Measurements from ENCODE around the gene FASTKD1. TPM values are rescaled to one million over a fixed set of nuclear protein-coding genes. Genes with fewer than 3 reads are reported as not detected.

The FASTKD1 gene
- total and polyA plus RNA-seq, 10 of the 15 experiments (the other 5 are each of a cell fraction or from before 2014, with no cell fraction given), result 45.6 to 76.1 (median 63.4) TPM

DNA sequence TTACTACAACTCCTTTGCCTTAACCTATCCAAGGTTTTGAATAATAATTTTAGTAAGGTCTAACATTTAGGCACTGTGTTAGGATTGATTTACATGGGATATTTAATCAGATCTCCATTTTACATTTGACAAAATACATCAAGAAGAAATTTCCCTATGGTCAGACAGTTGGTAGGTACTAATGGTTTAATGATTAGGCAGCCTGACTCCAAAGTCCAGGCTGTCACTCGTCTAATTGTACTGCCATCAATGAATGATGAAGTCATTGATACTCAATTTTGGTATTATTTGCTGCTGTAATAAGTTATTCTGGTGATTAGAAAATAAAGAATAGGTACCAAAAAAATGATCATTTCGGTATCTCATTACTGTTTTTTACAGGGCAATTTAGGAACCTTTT lies 80.3 kb downstream of the FASTKD1 start:
- POLR2A ChIA-PET, result no interaction called here
- H3K4me3 ChIP-seq, result no peak overlapping the region
- RAD21 ChIA-PET (ENCODE audit: unreplicated experiment), result no interaction called here
- in situ Hi-C loops (cut with MboI), result no loop called here
- no peak for FAIRE-seq
- CTCF ChIA-PET, result interaction anchor here (1.2 to 2.6 kb wide), 2 partner anchors 12 to 14 kb away, joined by 4 to 7 read pairs; partner anchors contain the start of gene BBS5
- H3K4me2 ChIP-seq (ENCODE audit: control insufficient read depth, insufficient read depth), result no peak overlapping the region
- no peaks in the 10 kb centered on the region for H3K36me3 ChIP-seq (ENCODE audit: control insufficient read depth in 2 of 2, insufficient read depth in 2 of 2, low read length in 1 of 2)
- SMC1A ChIA-PET (ENCODE audit: uncharacterized antibody, unreplicated experiment), result interaction anchor here (1.4 kb wide), 1 partner anchor 35 kb away, joined by 3 read pairs; no protein-coding TSS in a partner anchor
- 98% methylated on average over 2 of the region's 2 CpGs for WGBS (ENCODE audit: insufficient coverage, insufficient replicate concordance, low lambda C conversion rate, missing lambda C conversion rate)
- intact Hi-C loops (cut with micrococcal nuclease; ENCODE audit: unreplicated experiment), result no loop called here
- H2AFZ ChIP-seq (ENCODE audit: control insufficient read depth, low read depth, low read length), result no peak overlapping the region
- H3K9me3 ChIP-seq (replicated peaks; ENCODE audit: control insufficient read depth, insufficient read depth, low read length), result no peaks in the 10 kb centered on the region
- no peaks in the 10 kb centered on the region for H4K20me1 ChIP-seq (ENCODE audit: control insufficient read depth, insufficient read depth)
- no TSS peak for BruUV-seq (replicated peaks)
- no peak for ATAC-seq
- no peak for TF ChIP-seq SP1 (IDR thresholded peaks at IDR 0.05; ENCODE audit: low read depth, low read length)
- no peak for TF ChIP-seq BRCA1 (IDR thresholded peaks at IDR 0.05; ENCODE audit: low read depth, low read length)
- no peak for TF ChIP-seq RAD21 (IDR thresholded peaks at IDR 0.05; ENCODE audit: insufficient read depth, low read depth, low read length)
- no peak for TF ChIP-seq KLF5 (IDR thresholded peaks at IDR 0.05; ENCODE audit: partially characterized antibody)
- no peak for TF ChIP-seq RFX5 (IDR thresholded peaks at IDR 0.05; ENCODE audit: low read depth, low read length)
- no peak for TF ChIP-seq SREBF2 (IDR thresholded peaks at IDR 0.05; ENCODE audit: low read length)
- TF ChIP-seq ZSCAN29 (IDR thresholded peaks at IDR 0.05), result no peak
- no peak for TF ChIP-seq HDAC6 (IDR thresholded peaks at IDR 0.05; ENCODE audit: unreplicated experiment)
- TF ChIP-seq YBX1 (IDR thresholded peaks at IDR 0.05), result no peak
- TF ChIP-seq SRF (IDR thresholded peaks at IDR 0.05; ENCODE audit: low read depth in 2 of 2, low read length in 2 of 2), result no peak
- no peak for TF ChIP-seq SUZ12 (IDR thresholded peaks at IDR 0.05; ENCODE audit: unreplicated experiment)
- TF ChIP-seq JUND (IDR thresholded peaks at IDR 0.05; ENCODE audit: low read depth, low read length), result no peak
- TF ChIP-seq POLR2AphosphoS2 (IDR thresholded peaks at IDR 0.05; ENCODE audit: low read depth, low read length), result no peak
- no peak for TF ChIP-seq NBN (IDR thresholded peaks at IDR 0.05)
- no peaks in the 10 kb centered on the region for H3K4me1 ChIP-seq (ENCODE audit: control insufficient read depth, insufficient read depth, low read length)
- no peak overlapping the region for H3K9ac ChIP-seq (ENCODE audit: control insufficient read depth, insufficient read depth, low read length)
- no peaks in the 10 kb centered on the region for H3K27me3 ChIP-seq (replicated peaks in 1 of 2; ENCODE audit: control insufficient read depth in 2 of 2, insufficient read depth in 2 of 2, low read length in 1 of 2)
- no peaks in the 10 kb centered on the region for H3K79me2 ChIP-seq (ENCODE audit: control insufficient read depth, insufficient read depth, low read length)
- no peak overlapping the region for H3K27ac ChIP-seq (ENCODE audit: control insufficient read depth, insufficient read depth)
- DNase-seq (ENCODE audit: low read depth, low spot score), result no peak

Data from GM12878 (cell line).